Testis (tissue), 3 donors: ENCODE results near the gene UPK2. TPM values are rescaled to one million over a fixed set of nuclear protein-coding genes. Genes with fewer than 3 reads are reported as not detected.

Source experiments
- DNase-seq: peaks from one replicate; pipeline ENCODE4 v3.0.0-alpha.2; 2019
- H3K27ac ChIP-seq, 2 donors: fragments of 200-600 bp; sonication (generic); one replicate each; pipeline ENCODE4 v1.5.1; 2019
- H3K27me3 ChIP-seq: fragments of 200-600 bp; sonication (generic); one replicate; pipeline ENCODE4 v1.5.1; 2019
- H3K36me3 ChIP-seq: fragments of 200-600 bp; sonication (generic); one replicate; pipeline ENCODE4 v1.5.1; 2017; ENCODE audit warnings: low read depth; ENCODE audit errors: missing control alignments
- H3K4me1 ChIP-seq: fragments of 200-600 bp; sonication (generic); one replicate; pipeline ENCODE4 v1.5.1; 2019
- H3K4me3 ChIP-seq, 2 donors: fragments of 200-600 bp; sonication (generic); one replicate each; pipeline ENCODE4 v1.5.1; 2017 to 2019
- H3K9me3 ChIP-seq: fragments of 200-600 bp; sonication (generic); one replicate; pipeline ENCODE4 v1.5.1; 2017
- POLR2A ChIP-seq: fragments of 450-650 bp; IDR thresholded peaks from one replicate; pipeline ENCODE4 v1.6.1; 2017; ENCODE audit warnings: antibody characterized with exemption, mild to moderate bottlenecking, moderate library complexity
- WGBS, 2 donors: methylation state at CpG; one replicate each; pipeline ENCODE4 v1.1.5; 2018; 5-methylcytosine and 5-hydroxymethylcytosine counted together
- intact Hi-C: fragments of 100-400 bp; cut with DNase I; formaldehyde crosslinking; loops from one replicate; pipeline ENCODE4 v1.15.1; 2023; ENCODE audit warnings: low total_unique reads
- polyA plus RNA-seq: library from polyadenylated mRNA; stranded (reverse); fragments of 350-450 nt; fragmentation: Illumina TruSeq; extraction: RNeasy Lipid Tissue Mini Kit (QIAGEN cat#74804); gene quantifications from one replicate; pipeline ENCODE4 v1.2.3, GENCODE V29; 2014; ENCODE audit warnings: low read depth, low replicate concordance; ENCODE audit not compliant: insufficient read depth
- total RNA-seq, 2 donors: library from RNA; depleted of rRNA; stranded (reverse); fragments of >200 nt; gene quantifications; one replicate each; pipeline ENCODE4 v1.2.3, GENCODE V29; 2016
- TF ChIP-seq, protein P1 (sequence below), 3 experiments: fragments of 450-650 bp in 2 of 3; fragments of 200-600 bp in 1 of 3; sonication (generic) in 1 of 3; IDR thresholded peaks; one replicate each; pipeline ENCODE4 v1.5.1; 2016 to 2019; ENCODE audit warnings: antibody characterized with exemption in 3 of 3, mild to moderate bottlenecking in 2 of 3, moderate library complexity in 1 of 3

The UPK2 gene
- total and polyA plus RNA-seq, 3 donors from 2014 or later, result 0.50 to 0.68 TPM; not detected in 1

DNA sequence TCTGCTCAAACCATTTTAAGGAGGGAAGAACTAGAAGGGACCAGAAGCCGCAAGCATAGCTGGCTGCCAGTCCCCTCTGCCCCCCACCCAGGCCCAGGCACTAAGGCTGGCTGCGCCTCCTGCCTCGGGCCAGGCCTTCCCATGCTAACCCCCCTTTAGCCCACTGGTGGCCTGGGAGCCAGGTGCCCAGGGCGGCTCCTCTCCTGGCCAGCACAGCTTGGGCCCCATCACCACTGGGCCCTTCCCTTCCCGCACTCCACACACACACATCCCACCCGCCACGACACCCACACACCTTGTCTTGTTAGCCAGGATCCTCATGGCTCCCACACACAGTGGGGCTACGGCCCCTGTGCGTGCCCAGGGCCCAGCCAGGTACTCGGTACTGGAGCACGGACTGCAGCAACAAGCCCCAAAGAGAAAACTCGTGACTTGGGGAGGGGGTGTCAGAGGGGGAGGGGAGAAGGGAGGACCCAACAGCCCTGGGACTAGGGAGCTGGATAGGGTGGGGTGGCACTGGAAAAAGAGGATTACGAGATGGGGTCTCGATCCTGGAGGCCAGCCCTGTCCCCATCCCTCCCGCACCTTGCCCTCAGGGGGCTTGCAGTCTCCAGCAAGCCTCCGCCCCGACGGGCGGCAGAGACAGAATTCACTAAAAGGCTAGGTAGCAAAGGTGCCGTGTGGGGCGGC is 46.3 kb upstream of the UPK2 start:
- H3K9me3 ChIP-seq, result no peaks in the 10 kb centered on the region
- peaks cover 79% of the 10 kb centered on the region for H3K4me1 ChIP-seq
- WGBS, 2 donors, result 9 to 31% methylated on average over 12 to 21 of the region's 21 CpGs

DNA sequence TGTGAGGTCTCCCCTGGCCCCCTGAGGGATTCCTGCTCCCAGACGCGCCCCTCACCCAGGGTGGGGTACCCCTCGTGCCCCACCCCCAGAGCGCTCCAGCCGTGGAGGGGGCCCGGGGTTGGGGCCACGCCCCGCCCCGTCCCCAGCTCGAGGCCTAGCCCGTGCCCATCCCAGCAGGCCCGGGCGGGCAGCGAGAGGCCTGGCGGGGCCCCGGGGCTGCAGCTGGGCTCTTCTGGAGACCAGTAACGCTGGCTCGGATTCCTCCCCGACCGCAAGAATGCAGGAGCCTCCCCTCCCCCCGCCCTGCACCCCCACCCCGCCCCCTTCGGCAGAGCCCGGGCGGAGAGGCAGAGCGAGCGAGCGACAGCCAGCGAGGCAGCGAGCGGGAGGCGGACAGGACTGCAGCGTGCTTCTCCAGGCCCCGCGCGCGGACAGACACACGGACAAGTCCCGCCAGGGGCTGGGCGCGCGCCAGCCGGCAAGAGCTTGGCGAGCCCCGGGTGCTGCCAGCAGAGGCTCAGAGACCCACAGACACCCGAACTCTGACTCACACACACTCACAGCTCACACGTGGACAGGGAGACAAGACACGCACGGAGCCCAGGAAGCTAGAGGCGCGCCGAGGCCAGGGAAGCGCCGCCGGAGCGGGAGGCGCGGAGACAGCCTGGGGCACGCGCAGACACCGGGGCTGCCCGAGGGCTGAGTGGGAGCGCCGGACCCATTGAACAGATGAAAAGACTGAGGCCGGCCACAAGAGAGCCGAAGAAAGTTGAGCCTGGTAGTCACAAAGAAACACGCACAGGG is 45.6 kb upstream of the UPK2 start:
- peak; percentile 72 for DNase-seq
- H3K27ac ChIP-seq, result peak overlapping the region; percentile 83 to 94
- no peaks in the 10 kb centered on the region for H3K36me3 ChIP-seq
- intact Hi-C loops, result no loop called here
- TF ChIP-seq POLR2A, result no peak
- TF ChIP-seq, protein P1, sequence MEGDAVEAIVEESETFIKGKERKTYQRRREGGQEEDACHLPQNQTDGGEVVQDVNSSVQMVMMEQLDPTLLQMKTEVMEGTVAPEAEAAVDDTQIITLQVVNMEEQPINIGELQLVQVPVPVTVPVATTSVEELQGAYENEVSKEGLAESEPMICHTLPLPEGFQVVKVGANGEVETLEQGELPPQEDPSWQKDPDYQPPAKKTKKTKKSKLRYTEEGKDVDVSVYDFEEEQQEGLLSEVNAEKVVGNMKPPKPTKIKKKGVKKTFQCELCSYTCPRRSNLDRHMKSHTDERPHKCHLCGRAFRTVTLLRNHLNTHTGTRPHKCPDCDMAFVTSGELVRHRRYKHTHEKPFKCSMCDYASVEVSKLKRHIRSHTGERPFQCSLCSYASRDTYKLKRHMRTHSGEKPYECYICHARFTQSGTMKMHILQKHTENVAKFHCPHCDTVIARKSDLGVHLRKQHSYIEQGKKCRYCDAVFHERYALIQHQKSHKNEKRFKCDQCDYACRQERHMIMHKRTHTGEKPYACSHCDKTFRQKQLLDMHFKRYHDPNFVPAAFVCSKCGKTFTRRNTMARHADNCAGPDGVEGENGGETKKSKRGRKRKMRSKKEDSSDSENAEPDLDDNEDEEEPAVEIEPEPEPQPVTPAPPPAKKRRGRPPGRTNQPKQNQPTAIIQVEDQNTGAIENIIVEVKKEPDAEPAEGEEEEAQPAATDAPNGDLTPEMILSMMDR (IDR thresholded peaks at IDR 0.05), result no peak
- peaks cover 86% of the 10 kb centered on the region for H3K4me1 ChIP-seq
- no peaks in the 10 kb centered on the region for H3K27me3 ChIP-seq
- H3K9me3 ChIP-seq, result no peaks in the 10 kb centered on the region
- WGBS, 2 donors, result 3 to 14% methylated on average over 18 to 63 of the region's 67 CpGs
- peak overlapping the region; percentile 31 to 35 for H3K4me3 ChIP-seq

More for the DNA sequence above, 46.3 kb upstream of the UPK2 start:
- TF ChIP-seq POLR2A, result no peak
- TF ChIP-seq, protein P1 (IDR thresholded peaks at IDR 0.05), result no peak
- DNase-seq, result no peak
- intact Hi-C loops, result loop anchor here (10.0 kb wide), 1 partner anchor 215 kb away; no protein-coding TSS in a partner anchor
- H3K4me3 ChIP-seq, result peak overlapping the region; percentile 31 to 35
- H3K27me3 ChIP-seq, result no peaks in the 10 kb centered on the region
- no peaks in the 10 kb centered on the region for H3K36me3 ChIP-seq
- H3K27ac ChIP-seq, result peak overlapping the region; percentile 83 to 94

DNA sequence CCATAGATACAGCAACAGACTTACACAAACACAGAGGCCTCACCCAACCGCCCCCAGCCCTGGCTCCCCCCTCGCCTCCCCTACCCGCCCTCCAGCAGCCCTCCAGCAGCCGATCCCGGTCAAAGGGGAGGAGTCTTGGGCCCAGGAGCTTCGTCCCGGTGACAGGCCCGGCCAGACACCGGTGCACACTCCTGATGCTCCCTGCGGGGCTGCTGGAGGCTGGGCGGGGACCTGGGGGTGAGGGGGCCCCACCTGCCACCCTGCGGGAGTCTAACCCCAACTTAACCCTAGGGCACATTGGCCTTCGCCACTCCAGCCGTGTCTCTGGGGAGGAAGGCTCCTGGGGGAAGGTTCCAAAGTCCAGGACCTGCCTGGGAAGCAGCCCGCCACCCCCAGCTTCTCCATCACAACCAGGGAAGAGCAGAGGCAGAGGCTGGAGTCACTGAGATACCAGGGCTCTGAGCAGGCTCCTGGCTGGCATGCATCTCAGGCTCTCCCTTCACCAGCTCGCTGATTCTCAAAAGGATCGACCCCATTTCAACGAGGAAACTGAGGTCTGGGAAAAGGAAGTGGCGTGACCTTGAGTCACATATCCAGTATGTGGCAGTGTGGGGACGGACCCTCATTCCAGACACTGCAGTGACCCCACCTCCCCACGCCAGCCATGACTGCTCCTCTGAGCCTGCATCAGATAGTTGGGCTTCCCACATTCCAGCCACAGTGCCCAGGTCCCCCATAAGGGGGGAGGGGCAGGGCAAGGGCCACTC is 44.8 kb upstream of the UPK2 start:
- Histone ChIP-seq H3K27me3 (no peaks in the 10 kb centered on the region), H3K4me1 (peaks cover 94% of the 10 kb centered on the region), H3K4me3 (peak overlapping the region; percentile 31 to 35), H3K36me3 (no peaks in the 10 kb centered on the region), H3K27ac (peak overlapping the region; percentile 83 to 94), H3K9me3 (no peaks in the 10 kb centered on the region)
- intact Hi-C loops, result no loop called here
- 16 to 23% methylated on average over 8 to 18 of the region's 21 CpGs for whole genome bisulfite sequencing, 2 donors
- DNase-seq, result no peak
- TF ChIP-seq, protein P1 (IDR thresholded peaks at IDR 0.05), result no peak
- no peak for TF ChIP-seq POLR2A

DNA sequence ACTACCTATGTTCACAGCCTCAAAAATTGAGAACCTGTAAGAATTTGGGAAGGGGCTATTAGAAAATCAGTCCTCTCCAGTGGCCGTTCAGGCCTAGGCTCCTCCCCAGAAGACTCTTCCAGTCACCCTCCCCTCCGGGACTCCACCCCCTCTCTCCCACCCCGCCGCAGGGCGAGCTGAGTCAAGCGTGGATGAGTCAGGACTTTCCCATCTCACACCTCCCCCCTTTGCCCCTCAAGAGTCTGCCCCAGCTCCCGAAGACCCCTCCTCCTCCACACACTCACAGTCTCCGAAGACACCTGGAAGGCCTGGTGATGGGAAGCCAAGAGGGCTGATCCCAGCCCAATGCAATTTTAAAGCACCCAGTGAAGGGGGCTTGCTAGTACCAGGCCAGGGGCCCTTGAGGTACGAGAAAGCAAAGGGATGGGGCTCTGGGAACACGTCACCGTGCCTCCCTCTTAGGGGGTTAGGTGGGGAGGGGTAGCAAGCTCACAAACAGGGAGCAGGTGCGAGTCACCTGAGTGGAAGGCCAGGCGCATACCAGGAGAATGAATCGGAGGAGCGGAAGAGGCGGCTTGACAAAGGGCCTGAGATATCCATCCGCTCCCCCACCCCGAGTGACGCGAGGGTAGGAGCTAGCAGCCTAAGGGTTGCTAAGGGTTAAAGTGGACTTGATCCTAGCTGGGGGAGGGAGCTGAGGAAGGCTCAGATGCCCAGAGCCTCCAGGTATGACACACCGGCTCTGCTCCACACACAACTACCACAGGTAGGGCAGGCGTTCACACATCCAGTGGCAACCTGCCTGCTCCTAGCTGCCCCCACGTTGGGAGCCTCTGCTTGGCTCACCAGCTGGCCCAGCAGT is 44.0 kb upstream of the UPK2 start:
- intact Hi-C loops, result no loop called here
- Histone ChIP-seq H3K36me3 (no peaks in the 10 kb centered on the region), H3K4me3 (no peak overlapping the region), H3K4me1 (peaks cover 100% of the 10 kb centered on the region), H3K27ac (peak overlapping the region; percentile 83 to 94), H3K27me3 (no peaks in the 10 kb centered on the region), H3K9me3 (no peaks in the 10 kb centered on the region)
- DNase-seq, result peak; percentile 83
- 16 to 17% methylated on average over 20 to 23 of the region's 23 CpGs for WGBS, 2 donors
- TF ChIP-seq, protein P1 (IDR thresholded peaks at IDR 0.05), result no peak
- no peak for TF ChIP-seq POLR2A
